HEK293 (cell line): ENCODE measurements around the gene KCTD11.

Experiments
- AEBP2 ChIP-seq: fragments of 450-650 bp; formaldehyde crosslinking; IDR thresholded peaks from 2 replicates; pipeline ENCODE4 v1.5.1; 2016; ENCODE audit warnings: missing biosample characterization, missing genetic modification characterization, borderline replicate concordance
- FEZF1 ChIP-seq: fragments of 450-650 bp; formaldehyde crosslinking; IDR thresholded peaks from 2 replicates; pipeline ENCODE4 v1.5.1; 2016; ENCODE audit warnings: missing biosample characterization, missing genetic modification characterization
- GLIS1 ChIP-seq: fragments of 450-650 bp; formaldehyde crosslinking; IDR thresholded peaks from 2 replicates; pipeline ENCODE4 v1.5.1; 2016; ENCODE audit warnings: missing biosample characterization, missing genetic modification characterization
- KLF1 ChIP-seq: fragments of 450-650 bp; formaldehyde crosslinking; IDR thresholded peaks from 2 replicates; pipeline ENCODE4 v1.5.1; 2016; ENCODE audit warnings: missing biosample characterization, missing genetic modification characterization
- KLF16 ChIP-seq: fragments of 450-650 bp; formaldehyde crosslinking; IDR thresholded peaks from 2 replicates; pipeline ENCODE4 v1.5.1; 2017; ENCODE audit warnings: missing biosample characterization, missing genetic modification characterization
- KLF17 ChIP-seq: fragments of 450-650 bp; formaldehyde crosslinking; IDR thresholded peaks from 2 replicates; pipeline ENCODE4 v1.5.1; 2016; ENCODE audit warnings: missing biosample characterization, missing genetic modification characterization
- MEIS1 ChIP-seq: sonication (generic); formaldehyde crosslinking; IDR thresholded peaks from 2 replicates; pipeline ENCODE4 v1.8.1; 2022; ENCODE audit warnings: missing genetic modification reagents, mild to moderate bottlenecking, borderline replicate concordance
- PRDM6 ChIP-seq: fragments of 450-650 bp; formaldehyde crosslinking; IDR thresholded peaks from 2 replicates; pipeline ENCODE4 v1.5.1; 2017; ENCODE audit warnings: missing biosample characterization, missing genetic modification characterization
- RBAK ChIP-seq: fragments of 450-650 bp; formaldehyde crosslinking; IDR thresholded peaks from 2 replicates; pipeline ENCODE4 v1.5.1; 2016; ENCODE audit warnings: missing biosample characterization, missing genetic modification characterization
- REPIN1 ChIP-seq: fragments of 450-650 bp; formaldehyde crosslinking; IDR thresholded peaks from 2 replicates; pipeline ENCODE4 v1.5.1; 2017; ENCODE audit warnings: missing biosample characterization, missing genetic modification characterization, low read depth
- YY1 ChIP-seq: fragments of 450-650 bp; formaldehyde crosslinking; IDR thresholded peaks from 2 replicates; pipeline ENCODE4 v1.5.1; 2018; ENCODE audit warnings: missing biosample characterization, missing genetic modification characterization
- ZBTB17 ChIP-seq: fragments of 450-650 bp; formaldehyde crosslinking; IDR thresholded peaks from 2 replicates; pipeline ENCODE4 v1.5.1; 2016; ENCODE audit warnings: missing biosample characterization, missing genetic modification characterization
- ZBTB8A ChIP-seq: fragments of 450-650 bp; formaldehyde crosslinking; IDR thresholded peaks from 2 replicates; pipeline ENCODE4 v1.5.1; 2016; ENCODE audit warnings: missing biosample characterization, missing genetic modification characterization
- ZFP3 ChIP-seq: fragments of 450-650 bp; formaldehyde crosslinking; IDR thresholded peaks from 2 replicates; pipeline ENCODE4 v1.5.1; 2016; ENCODE audit warnings: low read depth, missing biosample characterization, missing genetic modification characterization
- ZFP41 ChIP-seq: fragments of 450-650 bp; formaldehyde crosslinking; IDR thresholded peaks from 2 replicates; pipeline ENCODE4 v1.5.1; 2016; ENCODE audit warnings: missing biosample characterization, missing genetic modification characterization, borderline replicate concordance
- ZNF114 ChIP-seq: fragments of 450-650 bp; formaldehyde crosslinking; IDR thresholded peaks from 2 replicates; pipeline ENCODE4 v1.5.0; 2017; ENCODE audit warnings: missing biosample characterization, missing genetic modification characterization
- ZNF175 ChIP-seq: fragments of 450-650 bp; formaldehyde crosslinking; IDR thresholded peaks from 2 replicates; pipeline ENCODE4 v1.5.1; 2016; ENCODE audit warnings: missing biosample characterization, missing genetic modification characterization
- ZNF19 ChIP-seq: fragments of 450-650 bp; formaldehyde crosslinking; IDR thresholded peaks from 2 replicates; pipeline ENCODE4; 2016; ENCODE audit warnings: missing biosample characterization, missing genetic modification characterization, low read depth
- ZNF202 ChIP-seq: fragments of 450-650 bp; formaldehyde crosslinking; IDR thresholded peaks from 2 replicates; pipeline ENCODE4 v1.5.1; 2016; ENCODE audit warnings: missing biosample characterization, missing genetic modification characterization, borderline replicate concordance
- ZNF221 ChIP-seq: fragments of 450-650 bp; formaldehyde crosslinking; IDR thresholded peaks from 2 replicates; pipeline ENCODE4 v1.5.1; 2017; ENCODE audit warnings: missing biosample characterization, missing genetic modification characterization, borderline replicate concordance
- ZNF23 ChIP-seq: fragments of 450-650 bp; formaldehyde crosslinking; IDR thresholded peaks from 2 replicates; pipeline ENCODE4 v1.5.1; 2016; ENCODE audit warnings: missing biosample characterization, missing genetic modification characterization, borderline replicate concordance
- ZNF248 ChIP-seq: fragments of 450-650 bp; formaldehyde crosslinking; IDR thresholded peaks from 2 replicates; pipeline ENCODE4 v1.5.1; 2017; ENCODE audit warnings: missing biosample characterization, missing genetic modification characterization
- ZNF280D ChIP-seq: fragments of 450-650 bp; formaldehyde crosslinking; IDR thresholded peaks from 2 replicates; pipeline ENCODE4 v1.5.1; 2016; ENCODE audit warnings: missing biosample characterization, missing genetic modification characterization
- ZNF362 ChIP-seq: fragments of 450-650 bp; formaldehyde crosslinking; IDR thresholded peaks from 2 replicates; pipeline ENCODE4 v1.5.1; 2016; ENCODE audit warnings: missing biosample characterization, missing genetic modification characterization
- ZNF561 ChIP-seq: fragments of 450-650 bp; IDR thresholded peaks from 2 replicates; pipeline ENCODE4 v1.5.1; 2018; ENCODE audit warnings: missing biosample characterization, missing genetic modification characterization, borderline replicate concordance
- ZNF629 ChIP-seq: fragments of 450-650 bp; formaldehyde crosslinking; IDR thresholded peaks from 2 replicates; pipeline ENCODE4 v1.5.1; 2017; ENCODE audit warnings: missing biosample characterization, missing genetic modification characterization
- ZNF639 ChIP-seq: fragments of 450-650 bp; formaldehyde crosslinking; IDR thresholded peaks from 2 replicates; pipeline ENCODE4 v1.5.1; 2016; ENCODE audit warnings: missing biosample characterization, missing genetic modification characterization
- ZNF677 ChIP-seq: fragments of 450-650 bp; IDR thresholded peaks from 2 replicates; pipeline ENCODE4 v1.5.0; 2018; ENCODE audit warnings: missing biosample characterization, mild to moderate bottlenecking, missing genetic modification characterization, moderate library complexity
- ZNF792 ChIP-seq: fragments of 450-650 bp; formaldehyde crosslinking; IDR thresholded peaks from 2 replicates; pipeline ENCODE4 v1.5.1; 2016; ENCODE audit warnings: missing biosample characterization, missing genetic modification characterization
- ZXDB ChIP-seq: fragments of 450-650 bp; formaldehyde crosslinking; IDR thresholded peaks from 2 replicates; pipeline ENCODE4 v1.5.1; 2016; ENCODE audit warnings: missing biosample characterization, missing genetic modification characterization

KCTD11 gene

GRCh38 chr17:7314719-7315569, 37.0 kb upstream of the KCTD11 start, which contains the start of gene GPS2 (continued):
- peak; percentile 62; the same call in 1 of the 2 replicates for TF ChIP-seq KLF17 (tag by site-specific recombination)
- TF ChIP-seq ZNF792: no peak
- TF ChIP-seq ZNF202 (tag by site-specific recombination): no peak
- no peak for TF ChIP-seq ZNF221 (tag by site-specific recombination)
- TF ChIP-seq FEZF1 (tag by site-specific recombination): no peak
- TF ChIP-seq ZNF677 (tag by site-specific recombination): no peak
- TF ChIP-seq AEBP2 (tag by site-specific recombination): no peak
- TF ChIP-seq PRDM6 (tag by site-specific recombination): no peak
- TF ChIP-seq ZNF248: no peak
- TF ChIP-seq YY1 (tag by site-specific recombination): peak; percentile 58
- TF ChIP-seq GLIS1 (tag by site-specific recombination): no peak; the same call in 1 of the 2 replicates
- TF ChIP-seq ZXDB (tag by site-specific recombination): no peak; the same call in 1 of the 2 replicates
- TF ChIP-seq KLF1 (tag by site-specific recombination): no peak
- TF ChIP-seq ZNF629 (tag by site-specific recombination): peak; percentile 90
- no peak for TF ChIP-seq RBAK (tag by site-specific recombination)
- no peak for TF ChIP-seq ZNF362
- no peak for TF ChIP-seq ZNF280D (tag by site-specific recombination)
- no peak for TF ChIP-seq ZFP3 (tag by site-specific recombination)
- TF ChIP-seq ZFP41: no peak
- 0 out of 2 replicates have a peak, but pooled peaks have one; percentile 30 for TF ChIP-seq ZNF639 (tag by site-specific recombination)
- TF ChIP-seq ZNF175 (tag by site-specific recombination): no peak
- no peak for TF ChIP-seq ZNF114 (tag by site-specific recombination)
- TF ChIP-seq ZBTB17 (tag by site-specific recombination): peak; percentile 46; the same call in 1 of the 2 replicates
- no peak for TF ChIP-seq ZNF23 (tag by site-specific recombination)
- TF ChIP-seq ZBTB8A (tag by site-specific recombination): peak; percentile 69
- TF ChIP-seq MEIS1: no peak
- peak; percentile 28; the same call in 1 of the 2 replicates for TF ChIP-seq KLF16
- peak; percentile 59; the same call in 1 of the 2 replicates for TF ChIP-seq ZNF561
- no peak for TF ChIP-seq ZNF19 (tag by site-specific recombination)
- no peak for TF ChIP-seq REPIN1
